ENCODE data around the gene VPS13D. TPM values are rescaled to one million over a fixed set of nuclear protein-coding genes. Genes with fewer than 3 reads are reported as not detected.
A peak's percentile ranks its signal among the peaks of the same experiment; 100 is the strongest.
"Not testable (repeated sequence)": the region's sequence is repeated elsewhere in the genome, so short reads cannot be mapped to it uniquely, and the experiment has no call there.

VPS13D gene
- total RNA-seq, 1 experiment from 2014 or later = 11.1 TPM

DNA sequence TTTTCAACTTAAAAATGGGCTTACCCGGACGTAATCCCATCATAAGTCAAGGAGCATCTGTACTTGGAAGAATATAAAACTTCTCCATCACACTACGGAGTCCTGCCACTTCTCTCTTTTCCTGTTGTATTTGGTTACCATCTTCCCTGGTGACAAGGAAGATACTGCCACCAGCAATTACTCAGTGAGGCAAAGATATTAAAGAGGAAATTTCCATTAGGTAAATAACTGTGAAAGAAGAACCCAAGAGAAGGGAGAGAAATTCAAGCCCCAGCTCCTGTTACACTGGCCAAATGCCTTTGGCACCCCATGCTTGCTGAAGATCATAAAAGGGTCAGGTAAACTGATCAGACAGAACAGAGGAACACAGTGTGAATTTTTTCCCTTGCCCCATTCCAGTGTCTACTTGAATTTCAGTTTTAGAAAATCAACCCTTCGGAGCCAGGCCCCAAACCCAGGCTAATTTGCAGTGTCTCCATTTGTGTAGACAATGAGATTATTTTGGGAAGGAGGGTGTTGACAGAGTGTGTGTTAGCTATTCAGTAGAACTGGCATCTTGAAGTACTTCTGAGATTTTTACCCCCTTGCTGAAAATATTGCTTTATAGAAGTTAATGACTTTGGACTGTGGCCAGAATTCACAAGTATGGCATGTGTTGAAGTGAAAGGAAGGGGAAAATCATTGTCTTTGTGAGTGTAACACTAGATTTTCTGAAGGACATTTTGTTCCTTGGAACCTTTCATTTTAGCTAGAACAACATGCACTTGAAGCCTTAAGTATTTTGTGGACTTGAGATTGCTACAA is 221.1 kb downstream of the VPS13D start:
- DNase-seq (ENCODE audit: low read depth) = no peak

DNA sequence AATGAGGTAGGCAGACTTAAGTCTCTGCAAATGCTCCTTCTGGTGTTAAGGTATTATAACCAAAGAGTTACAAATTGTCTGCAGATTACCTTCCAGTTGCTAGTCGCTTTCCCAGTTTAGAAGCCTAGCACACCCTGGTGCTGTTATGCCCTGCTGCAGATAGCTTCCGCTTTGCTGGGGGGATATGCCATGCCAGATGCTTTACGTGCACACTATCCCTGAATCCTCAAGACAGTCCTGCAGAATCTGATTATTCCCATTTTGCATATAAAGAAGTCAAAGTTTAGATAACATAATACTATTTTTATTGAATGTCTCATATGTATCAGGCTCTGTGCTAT is 221.7 kb downstream of the VPS13D start:
- DNase-seq (ENCODE audit: low read depth) = no peak

DNA sequence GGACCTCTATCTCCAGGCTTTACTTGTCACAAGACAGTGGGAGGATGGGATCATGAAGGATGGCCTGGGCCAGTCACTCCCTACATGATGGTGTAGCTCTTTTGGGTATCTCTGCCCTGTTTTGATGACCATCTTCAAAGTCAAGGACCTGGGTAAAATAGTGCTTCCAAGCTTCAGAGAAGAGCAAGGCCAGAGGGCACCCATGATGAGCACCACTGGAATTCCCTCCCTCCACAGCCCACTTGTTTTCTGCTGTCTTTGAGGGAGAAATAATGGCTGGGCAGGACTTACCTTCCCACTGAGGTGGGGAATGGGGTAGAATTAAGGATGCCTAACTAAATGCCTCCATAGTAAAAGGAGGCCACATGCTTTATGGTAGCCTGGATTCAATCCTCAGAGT is 222.4 kb downstream of the VPS13D start:
- DNase-seq (ENCODE audit: low read depth) = no peak

DNA sequence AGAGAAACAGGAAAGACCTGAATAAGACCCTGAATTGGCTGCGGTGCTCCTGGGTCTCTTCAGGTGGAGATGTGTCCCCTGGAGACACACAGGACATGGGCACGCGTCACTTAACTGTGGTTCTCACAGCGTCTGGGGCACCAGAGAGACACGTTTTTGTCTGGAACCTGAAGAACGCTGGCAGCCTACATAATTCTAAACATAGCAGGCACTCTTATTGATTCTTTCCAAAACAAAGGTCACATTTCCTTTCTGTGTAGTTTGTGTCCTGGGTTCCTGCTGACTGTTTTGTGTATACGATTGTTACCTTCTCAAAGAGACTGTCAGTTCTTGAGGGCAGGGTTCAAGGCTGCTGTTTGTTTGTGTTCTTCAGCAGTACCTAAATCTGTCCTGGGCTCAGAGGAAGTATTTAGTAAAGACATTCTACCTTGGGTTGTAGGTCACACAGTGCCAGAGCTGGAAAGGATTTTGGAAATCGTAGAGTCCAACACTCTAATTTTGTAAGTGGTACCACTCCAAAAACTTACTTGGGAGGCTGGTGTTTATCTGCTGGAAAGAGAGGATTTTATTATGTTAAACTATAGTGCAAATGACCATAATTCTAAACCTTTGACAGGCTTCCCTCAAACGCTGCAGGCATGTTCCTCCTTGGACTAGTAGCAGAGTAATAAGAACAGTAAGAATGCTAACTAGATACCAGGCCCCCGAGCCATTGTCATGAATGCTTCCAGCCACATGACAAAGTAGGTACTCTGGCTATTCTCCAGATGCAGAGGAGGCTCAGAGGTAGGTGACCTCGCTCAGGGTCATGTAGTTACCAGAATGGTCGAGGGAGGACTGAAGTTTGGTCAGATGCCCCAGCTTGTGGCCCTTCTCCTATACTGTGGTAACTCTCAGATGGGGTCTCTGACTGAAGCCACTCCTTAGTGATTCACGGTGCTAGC is 223.8 kb downstream of the VPS13D start:
- no peak for DNase-seq (ENCODE audit: low read depth)

DNA sequence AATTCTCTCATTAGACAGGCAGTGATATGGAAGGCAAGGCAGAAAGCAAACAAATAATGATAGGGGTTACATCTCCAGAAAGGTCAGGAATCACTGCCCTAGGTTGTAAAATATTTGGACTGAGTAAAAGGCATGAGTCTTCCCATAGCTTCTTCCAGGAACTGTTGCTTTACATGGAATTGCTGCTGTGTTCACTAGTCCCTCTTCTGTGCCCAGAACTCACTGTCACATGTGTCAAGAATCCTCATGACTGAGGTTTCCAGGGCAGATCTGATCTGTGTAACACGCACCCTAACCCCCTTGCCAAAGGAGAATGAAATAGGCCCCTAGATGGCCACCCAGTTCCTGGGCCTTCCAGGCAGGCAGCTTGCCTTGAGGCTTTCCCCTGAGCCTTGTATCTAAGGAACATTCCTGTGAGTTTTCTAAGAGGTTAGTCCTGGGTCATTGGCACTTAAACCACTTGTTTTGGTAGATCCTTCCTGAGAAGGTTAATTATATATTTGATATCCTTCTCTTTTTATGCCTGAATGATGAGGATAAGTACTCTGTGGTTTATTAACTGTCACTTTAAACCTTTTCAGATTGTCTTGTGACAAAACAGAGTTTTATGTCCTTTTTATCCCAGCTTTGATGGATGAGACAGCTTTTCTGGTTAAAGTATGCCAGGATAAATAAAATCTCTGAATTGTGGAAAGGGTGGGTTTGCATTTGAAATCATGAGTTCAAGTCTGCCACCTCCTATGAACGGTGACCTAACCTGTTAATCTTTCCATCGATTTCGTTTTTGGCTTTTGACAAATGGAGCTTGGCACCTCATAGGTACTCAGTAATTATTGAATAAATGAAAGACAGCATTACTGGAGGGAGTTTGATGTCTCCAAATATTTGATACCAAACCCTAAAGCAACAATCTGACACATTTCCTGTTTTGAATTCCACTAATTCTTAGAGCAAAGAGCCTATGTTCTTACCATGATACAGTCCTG is 224.9 kb downstream of the VPS13D start:
- DNase-seq (ENCODE audit: low read depth) = peak; percentile 76

DNA sequence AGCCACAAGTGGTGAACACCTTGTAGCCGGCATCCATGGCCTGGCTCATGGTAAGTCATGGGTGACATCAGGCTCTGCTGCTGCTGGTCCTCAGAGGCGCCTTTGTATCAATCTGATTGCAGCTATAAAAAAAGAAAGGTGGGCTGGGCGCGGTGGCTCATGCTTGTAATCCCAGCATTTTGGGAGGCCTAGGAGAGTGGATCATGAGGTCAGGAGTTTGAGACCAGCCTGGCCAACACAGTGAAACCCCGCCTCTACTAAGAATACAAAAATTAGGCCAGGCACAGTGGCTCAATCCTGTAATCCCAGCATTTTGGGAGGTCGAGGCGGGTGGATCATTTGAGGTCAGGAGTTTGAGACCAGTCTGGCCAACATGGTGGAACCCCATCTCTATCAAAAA is 226.3 kb downstream of the VPS13D start:
- DNase-seq (ENCODE audit: low read depth) = not testable (repeated sequence)

DNA sequence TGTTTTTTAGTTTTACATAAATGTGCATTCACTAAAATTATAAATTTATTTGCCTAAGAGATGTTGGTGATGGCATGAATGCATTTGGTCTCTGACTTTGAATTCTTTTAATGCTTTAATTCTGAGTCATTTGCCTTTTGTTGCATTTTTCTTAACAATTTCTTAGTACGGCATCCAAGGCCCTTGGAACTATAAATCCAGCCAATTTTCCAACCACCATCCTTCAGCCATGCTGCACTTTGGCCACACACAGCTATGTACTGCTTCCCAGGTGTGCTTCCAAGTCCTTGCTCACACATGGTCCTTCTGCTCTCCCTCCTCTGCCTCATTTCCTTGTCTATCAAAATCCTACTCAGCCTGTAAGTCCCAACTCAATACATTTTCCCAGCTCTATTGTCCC is 227.1 kb downstream of the VPS13D start:
- DNase-seq (ENCODE audit: low read depth) = peak; percentile 45

DNA sequence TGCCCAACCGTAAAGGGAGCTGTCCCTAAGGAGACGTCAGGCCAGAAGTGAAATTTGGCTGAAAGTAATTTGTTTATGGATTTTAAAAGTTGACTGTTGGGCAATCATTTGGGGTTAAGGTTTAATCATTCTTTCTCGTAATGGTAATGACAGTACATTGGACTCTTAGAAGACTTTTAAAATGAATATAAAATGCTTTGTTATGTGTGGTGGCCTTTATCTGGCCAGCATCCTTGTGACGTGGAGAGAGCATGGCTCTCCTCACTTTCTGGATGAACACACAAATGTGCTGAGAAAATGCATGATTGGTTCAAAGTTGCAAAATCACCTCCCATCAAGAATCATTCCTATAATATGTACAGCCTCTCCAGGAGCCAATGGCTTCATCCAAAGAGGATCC is 227.9 kb downstream of the VPS13D start:
- no peak for DNase-seq (ENCODE audit: low read depth)

DNA sequence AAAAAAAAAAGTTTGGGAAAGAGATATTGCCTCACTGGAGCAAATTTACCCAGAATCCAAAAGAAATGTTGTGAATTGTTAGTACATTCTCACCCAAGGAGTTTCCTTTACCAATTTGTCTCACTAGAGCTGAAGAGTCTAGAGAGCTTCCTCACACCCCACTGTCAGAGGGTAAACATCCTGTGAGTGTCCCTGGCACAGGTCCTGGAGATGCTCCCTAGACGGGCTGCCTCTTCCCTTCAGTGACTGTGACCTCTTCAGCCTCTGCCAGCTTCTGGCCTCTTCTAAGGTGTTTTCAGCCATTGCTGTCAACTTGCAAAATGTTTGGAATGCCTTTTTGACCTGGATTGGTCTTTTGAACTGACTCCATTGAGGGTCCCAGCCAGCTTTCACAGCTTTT is 228.7 kb downstream of the VPS13D start:
- DNase-seq (ENCODE audit: low read depth) = no peak

DNA sequence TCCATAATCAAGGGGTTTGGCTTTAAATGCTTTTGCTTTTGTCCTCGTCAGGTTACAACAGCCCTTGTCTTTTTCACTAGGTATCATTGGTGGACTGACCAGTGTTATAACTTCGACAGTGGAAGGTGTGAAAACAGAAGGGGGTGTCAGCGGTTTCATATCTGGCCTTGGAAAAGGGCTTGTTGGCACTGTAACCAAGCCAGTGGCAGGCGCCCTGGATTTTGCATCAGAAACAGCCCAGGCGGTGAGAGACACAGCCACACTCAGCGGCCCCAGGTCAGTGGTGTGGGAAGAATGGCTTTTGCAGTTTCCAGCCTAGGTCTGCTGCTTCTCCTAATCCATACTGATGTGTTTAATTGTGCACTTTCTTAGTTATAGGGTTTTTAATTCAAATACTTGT is 230.3 kb downstream of the VPS13D start:
- DNase-seq (ENCODE audit: low read depth) = no peak

DNA sequence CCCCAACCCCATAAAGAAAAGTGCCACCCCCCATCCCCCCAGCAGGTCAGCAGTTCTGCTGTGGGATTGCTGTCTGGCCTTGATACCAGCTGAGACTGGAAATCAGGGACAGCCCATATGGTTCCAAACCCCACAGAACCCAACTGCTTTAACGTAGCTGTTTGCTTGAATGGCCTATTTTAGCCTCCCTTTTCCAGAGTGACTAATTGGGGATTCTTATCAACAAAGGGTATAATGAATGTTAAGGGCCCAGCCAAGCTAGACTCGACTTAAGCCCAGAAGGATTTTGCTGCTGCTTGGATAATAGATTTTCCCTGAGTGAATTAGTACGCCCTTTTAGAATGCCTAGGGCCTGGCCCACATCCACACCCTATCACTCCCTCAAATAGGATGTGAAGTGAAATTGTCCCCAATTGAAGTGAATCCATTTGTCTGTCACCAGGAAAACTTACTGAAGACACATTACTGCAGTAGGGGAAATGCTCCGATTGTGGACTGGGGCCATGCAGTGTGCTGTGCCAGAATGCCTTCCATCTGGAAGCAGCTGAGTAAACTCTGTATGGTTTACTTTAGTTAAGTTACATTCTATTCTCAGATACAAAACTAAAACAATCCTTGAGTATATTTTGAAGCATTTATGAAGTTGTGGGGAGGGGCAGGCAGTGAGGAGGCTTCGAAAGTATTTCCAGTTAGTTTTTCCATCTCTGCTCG is 231.2 kb downstream of the VPS13D start:
- DNase-seq (ENCODE audit: low read depth) = no peak

DNA sequence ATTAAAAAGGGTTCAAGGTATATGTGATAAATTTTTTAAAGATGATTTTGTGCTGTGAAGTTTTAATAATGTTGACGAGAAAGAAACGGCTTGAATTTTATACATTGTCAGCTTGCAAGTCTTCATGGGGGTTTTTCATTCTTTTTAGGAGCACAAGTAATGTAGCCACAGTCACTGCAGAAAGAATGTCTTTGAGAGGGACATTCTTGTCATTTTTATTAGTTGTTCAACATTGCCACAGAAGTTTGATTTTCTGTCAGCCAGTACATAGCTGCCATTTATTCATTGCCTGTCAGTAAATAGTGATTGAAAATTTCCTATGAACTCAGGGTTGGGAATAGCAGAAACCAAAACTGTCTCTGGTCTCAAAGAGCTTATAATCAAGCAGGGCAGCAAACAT is 231.9 kb downstream of the VPS13D start:
- no peak for DNase-seq (ENCODE audit: low read depth)

DNA sequence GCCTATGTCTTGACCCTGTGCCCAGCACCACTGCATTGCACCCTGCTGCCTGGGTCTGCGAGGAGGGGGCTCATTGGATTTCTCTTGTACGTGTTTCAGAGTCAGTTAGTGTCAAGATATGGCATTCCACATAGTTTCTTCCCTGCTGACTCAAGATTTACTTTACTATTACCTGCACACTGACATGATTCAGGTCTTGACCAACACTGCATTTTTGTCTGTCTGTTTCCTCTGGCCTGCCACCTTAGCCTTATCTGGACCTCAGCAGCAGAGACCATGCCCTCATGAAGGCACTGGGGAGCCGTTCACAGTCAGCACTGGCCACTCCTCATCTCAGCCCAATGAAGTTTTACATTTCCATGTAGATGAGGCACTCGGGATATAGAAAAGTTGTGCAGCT is 232.8 kb downstream of the VPS13D start:
- DNase-seq (ENCODE audit: low read depth) = no peak

DNA sequence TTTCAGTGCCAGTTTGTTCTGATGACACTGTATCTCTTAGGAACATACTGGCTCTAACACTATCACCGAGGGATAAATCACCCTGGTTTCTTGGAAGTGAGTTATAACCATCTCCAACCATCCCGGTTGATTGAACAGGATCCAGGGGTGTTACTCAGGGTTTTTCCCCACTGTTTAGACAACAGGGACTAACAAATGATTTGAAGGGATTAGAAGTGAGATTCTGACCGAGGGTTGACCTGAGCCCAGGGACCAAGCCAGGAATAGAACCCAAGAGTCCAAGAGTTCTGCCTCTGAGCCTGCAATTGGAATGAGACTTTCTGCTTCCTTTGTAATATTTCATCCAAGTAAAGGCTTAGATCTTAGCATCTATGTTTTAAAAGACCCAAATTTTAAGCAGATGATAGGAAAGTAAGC is 234.2 kb downstream of the VPS13D start:
- DNase-seq (ENCODE audit: low read depth) = no peak

DNA sequence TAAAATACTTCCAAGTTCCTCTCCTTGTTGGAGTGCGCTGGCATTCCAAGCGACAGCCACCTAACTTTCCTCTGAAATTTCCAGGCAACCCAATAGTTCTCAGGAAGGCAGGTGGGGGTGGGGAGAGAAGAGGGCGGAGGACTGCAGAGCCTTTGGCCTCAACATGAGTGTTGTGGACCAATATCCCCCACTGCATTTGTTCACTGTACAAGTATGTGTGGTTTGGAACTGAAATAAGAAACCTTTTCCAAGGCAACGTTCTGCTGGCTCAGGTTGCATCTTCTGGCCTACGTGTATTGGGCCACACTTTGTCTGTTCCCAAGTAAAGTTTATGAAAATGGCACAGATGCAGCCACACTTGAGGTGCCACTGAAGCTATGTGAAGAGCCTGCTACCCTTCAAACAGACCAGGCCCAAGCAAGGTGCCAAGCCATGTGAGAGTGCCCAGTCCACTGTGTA is 234.8 kb downstream of the VPS13D start:
- peak; percentile 73 for DNase-seq (ENCODE audit: low read depth)

DNA sequence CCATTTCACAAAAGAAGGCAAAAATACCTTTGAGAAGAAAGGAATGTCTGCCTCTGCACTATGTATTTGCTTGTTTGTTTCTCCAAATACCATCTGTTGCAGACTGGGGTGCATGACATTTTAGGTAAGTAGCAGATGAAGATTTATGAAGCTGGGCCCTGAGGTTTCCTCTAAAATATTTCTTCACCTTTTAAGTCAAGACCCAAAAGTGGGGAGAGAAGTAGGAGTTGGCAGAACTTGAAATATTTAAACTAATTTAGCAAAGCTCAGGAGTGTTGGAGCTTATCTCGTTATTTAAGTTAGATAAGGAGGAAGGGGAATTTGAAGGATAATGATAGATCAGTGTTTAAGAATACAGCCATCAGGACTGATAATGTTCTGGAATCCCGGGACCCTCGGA is 235.3 kb downstream of the VPS13D start:
- DNase-seq (ENCODE audit: low read depth) = no peak

DNA sequence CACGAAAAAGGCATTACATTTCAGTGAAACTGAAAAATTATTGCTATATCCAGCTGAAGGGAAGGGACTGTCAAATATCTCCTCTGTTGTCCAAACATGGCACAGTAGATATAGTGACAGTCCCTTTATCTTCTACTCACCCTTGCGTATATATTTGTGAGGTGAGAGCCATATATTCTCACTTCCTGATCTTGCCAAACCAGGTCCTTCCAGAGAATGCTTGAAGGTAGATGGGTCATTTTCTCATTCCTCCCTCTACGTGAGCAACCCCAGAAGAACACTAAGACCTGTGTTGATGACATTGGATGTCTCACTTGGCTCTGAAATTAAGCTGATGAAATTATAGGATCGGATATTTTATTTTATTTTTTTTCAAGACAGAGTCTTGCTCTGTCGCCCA is 237.0 kb downstream of the VPS13D start:
- no peak for DNase-seq (ENCODE audit: low read depth)

DNA sequence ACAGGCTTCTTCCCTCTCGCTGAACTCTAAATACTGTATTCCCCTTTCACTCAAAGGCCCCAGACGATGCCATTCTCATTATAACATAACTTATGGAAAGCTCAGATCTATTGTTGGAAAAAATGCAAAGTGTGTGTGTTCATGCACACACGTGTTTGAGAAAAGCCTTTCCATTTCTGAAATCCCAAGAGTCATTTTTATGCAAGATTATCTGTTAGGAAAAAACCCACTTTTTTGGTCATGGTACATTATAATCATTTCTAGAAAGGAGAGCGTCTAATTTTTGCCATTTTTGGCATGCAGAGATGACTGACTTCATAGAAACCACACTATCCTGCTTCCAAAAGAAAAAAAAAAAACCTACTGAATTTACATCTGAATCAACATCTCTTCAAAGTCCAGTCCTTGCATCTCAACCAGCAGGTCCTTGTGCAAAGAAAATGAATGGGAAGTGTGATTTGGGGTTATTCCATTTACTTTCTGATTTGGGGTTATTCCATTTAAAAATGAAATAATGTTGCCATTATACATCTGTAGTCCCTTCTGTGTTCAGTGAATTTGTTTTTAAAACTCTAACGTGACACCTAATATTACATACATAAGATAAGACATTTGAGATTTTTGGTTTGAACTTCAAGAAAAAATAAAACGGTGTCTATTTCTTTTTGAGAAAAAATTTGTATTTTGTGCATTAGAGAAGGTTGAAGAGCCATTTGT is 237.9 kb downstream of the VPS13D start:
- DNase-seq (ENCODE audit: low read depth) = no peak

DNA sequence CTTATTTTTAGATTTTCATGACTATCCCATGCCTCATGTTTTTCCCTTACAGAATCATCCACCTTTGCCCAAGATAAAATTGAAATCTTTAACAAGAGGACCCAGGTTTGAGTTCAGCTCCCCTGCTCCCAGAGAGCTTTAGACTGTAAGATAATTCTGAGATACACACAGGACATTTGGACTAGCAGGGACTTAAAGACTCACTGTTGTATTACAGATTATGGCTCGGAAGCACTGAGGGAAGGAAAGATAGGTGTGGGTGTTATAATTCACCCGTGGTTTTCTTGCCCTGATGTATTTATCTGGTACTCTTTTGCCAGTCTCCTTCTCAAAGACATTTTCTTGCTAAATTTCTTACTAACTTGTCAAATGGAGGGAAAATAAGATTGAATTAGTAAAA is 238.5 kb downstream of the VPS13D start:
- no peak for DNase-seq (ENCODE audit: low read depth)

DNA sequence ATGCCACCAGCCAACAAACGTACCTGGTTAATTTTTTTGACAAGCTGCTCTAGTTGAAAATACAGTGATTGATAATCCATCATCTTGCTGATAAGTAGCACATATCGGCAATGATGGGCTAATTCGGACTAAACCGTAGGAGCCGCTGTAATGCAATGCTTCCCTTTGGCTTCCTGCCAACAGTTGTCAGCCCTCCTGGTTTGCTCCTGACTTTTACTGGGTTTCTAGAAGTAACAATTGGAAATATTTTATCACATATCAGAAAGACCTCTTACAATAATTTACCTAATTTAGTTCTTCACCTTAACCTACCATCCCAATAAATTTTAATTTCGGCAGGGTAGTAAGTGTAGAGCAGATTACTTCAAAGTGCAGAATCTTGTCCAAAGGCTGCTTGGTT is 239.7 kb downstream of the VPS13D start:
- DNase-seq (ENCODE audit: low read depth) = no peak

Data from Daoy (cell line).